ENCODE data around the gene STN1. TPM values are rescaled to one million over a fixed set of nuclear protein-coding genes. Genes with fewer than 3 reads are reported as not detected.

Gene STN1
- total RNA-seq, 1 experiment from 2014 or later, result 28.9 TPM

DNA sequence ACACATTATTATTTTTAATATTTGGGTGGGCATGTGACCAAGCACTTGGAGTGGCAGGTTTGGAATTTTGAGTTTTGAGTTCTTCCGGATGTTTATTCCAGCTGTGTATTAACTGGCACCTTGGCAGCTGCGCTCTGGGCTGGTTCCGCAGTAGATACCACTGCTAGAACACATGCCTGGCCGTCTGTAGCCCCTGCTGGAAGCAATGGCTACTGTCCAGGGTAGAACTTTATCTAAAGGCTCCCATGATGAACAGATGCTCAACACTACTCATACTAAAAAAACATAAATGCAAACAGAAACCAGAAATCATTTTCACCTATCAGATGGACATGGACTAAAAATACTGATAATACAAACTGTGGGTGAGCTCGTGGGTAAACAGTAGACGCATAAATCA lies 43.3 kb downstream of the STN1 start:
- H3K36me3 ChIP-seq (ENCODE audit: control insufficient read depth, insufficient read depth, low read length), result no peaks in the 10 kb centered on the region
- no peak overlapping the region for H3K4me3 ChIP-seq (ENCODE audit: low read depth in 2 of 2, low read length in 2 of 2)
- H3K27me3 ChIP-seq (ENCODE audit: control insufficient read depth, insufficient read depth, low read length), result no peaks in the 10 kb centered on the region
- no peaks in the 10 kb centered on the region for H3K9me3 ChIP-seq (ENCODE audit: control insufficient read depth, insufficient read depth, low read depth, low read length)
- TF ChIP-seq POLR2AphosphoS5 (IDR thresholded peaks at IDR 0.05; ENCODE audit: low read depth, low read length) (no peak), TCF7L2 (IDR thresholded peaks at IDR 0.05; ENCODE audit: low read depth, low read length) (no peak), SIN3A (IDR thresholded peaks at IDR 0.05; ENCODE audit: borderline replicate concordance, insufficient read depth, low read depth, low read length) (no peak), CTCF (IDR thresholded peaks at IDR 0.05) (no peak)
- TF ChIP-seq, protein P1, sequence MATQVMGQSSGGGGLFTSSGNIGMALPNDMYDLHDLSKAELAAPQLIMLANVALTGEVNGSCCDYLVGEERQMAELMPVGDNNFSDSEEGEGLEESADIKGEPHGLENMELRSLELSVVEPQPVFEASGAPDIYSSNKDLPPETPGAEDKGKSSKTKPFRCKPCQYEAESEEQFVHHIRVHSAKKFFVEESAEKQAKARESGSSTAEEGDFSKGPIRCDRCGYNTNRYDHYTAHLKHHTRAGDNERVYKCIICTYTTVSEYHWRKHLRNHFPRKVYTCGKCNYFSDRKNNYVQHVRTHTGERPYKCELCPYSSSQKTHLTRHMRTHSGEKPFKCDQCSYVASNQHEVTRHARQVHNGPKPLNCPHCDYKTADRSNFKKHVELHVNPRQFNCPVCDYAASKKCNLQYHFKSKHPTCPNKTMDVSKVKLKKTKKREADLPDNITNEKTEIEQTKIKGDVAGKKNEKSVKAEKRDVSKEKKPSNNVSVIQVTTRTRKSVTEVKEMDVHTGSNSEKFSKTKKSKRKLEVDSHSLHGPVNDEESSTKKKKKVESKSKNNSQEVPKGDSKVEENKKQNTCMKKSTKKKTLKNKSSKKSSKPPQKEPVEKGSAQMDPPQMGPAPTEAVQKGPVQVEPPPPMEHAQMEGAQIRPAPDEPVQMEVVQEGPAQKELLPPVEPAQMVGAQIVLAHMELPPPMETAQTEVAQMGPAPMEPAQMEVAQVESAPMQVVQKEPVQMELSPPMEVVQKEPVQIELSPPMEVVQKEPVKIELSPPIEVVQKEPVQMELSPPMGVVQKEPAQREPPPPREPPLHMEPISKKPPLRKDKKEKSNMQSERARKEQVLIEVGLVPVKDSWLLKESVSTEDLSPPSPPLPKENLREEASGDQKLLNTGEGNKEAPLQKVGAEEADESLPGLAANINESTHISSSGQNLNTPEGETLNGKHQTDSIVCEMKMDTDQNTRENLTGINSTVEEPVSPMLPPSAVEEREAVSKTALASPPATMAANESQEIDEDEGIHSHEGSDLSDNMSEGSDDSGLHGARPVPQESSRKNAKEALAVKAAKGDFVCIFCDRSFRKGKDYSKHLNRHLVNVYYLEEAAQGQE (IDR thresholded peaks at IDR 0.05; ENCODE audit: insufficient read depth in 1 of 2, low read depth in 2 of 2, low read length in 1 of 2), result no peak
- no peaks in the 10 kb centered on the region for H3K4me1 ChIP-seq (ENCODE audit: control insufficient read depth, insufficient read depth, low read length)
- no peak for ATAC-seq
- DNase-seq (ENCODE audit: low read depth, low spot score), result no peak
- no TSS peak for BruUV-seq (replicated peaks)
- H3K27ac ChIP-seq (ENCODE audit: low read length), result no peak overlapping the region
- in situ Hi-C loops (cut with HindIII; ENCODE audit: low pct_unique_long_range_greater_than_20kb, low sequenced_read_pairs), result no loop called here
- CTCF ChIA-PET, result no interaction called here
- intact Hi-C loops (cut with micrococcal nuclease; ENCODE audit: unreplicated experiment), result no loop called here
- POLR2A ChIA-PET, result no interaction called here

DNA sequence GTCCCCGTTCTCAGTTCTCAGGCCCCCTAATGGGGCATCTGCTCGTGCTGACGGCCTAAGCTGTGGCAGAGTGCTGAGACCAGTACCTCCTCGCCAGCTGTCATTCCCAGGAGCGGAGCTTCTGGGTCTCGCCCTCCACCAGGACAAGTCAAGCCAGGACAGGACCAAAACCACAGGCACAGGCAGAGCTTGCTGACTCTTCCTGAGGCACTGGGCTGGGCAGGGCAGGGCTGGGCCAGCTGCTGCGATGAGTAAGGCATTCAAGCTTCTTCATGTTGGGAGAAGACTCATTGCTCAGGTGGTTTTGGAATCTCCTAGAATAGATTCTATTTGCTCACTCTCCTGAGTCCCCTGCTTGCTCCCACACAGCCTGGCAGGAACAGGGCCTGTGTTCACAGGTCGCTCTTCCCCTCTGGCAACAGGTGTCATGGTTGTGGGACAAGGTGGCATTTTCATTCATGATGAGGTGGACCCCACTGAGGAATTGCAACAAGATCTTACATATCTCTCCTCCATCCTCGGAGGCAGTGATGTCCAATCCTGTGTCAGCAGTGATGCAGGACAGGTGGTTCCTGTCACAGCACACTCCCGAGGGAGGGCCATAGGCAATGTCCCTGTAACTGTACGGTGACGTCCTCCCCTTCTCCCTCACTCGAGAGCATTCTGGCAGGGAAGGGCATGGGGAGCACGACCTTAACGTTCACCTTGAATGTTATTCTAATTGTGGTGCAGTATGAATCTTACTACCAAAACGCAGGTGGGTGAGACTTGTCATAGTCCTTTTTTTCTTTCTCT lies 45.6 kb downstream of the STN1 start:
- DNase-seq (ENCODE audit: low read depth, low spot score), result no peak
- H3K27me3 ChIP-seq (ENCODE audit: control insufficient read depth, insufficient read depth, low read length), result no peaks in the 10 kb centered on the region
- ChIA-PET POLR2A (no interaction called here), CTCF (interaction anchor here (0.6 kb wide), 1 partner anchor 82 kb away, joined by 4 read pairs; no protein-coding TSS in a partner anchor)
- no peak overlapping the region; the same call in 1 of the 2 replicates for H3K27ac ChIP-seq (ENCODE audit: low read length)
- ATAC-seq, result no peak
- no peaks in the 10 kb centered on the region for H3K36me3 ChIP-seq (ENCODE audit: control insufficient read depth, insufficient read depth, low read length)
- no TSS peak for BruUV-seq (replicated peaks)
- no peaks in the 10 kb centered on the region for H3K4me1 ChIP-seq (ENCODE audit: control insufficient read depth, insufficient read depth, low read length)
- TF ChIP-seq, protein P1 (IDR thresholded peaks at IDR 0.05; ENCODE audit: insufficient read depth in 1 of 2, low read depth in 2 of 2, low read length in 1 of 2), result no peak
- TF ChIP-seq CTCF (IDR thresholded peaks at IDR 0.05) (no peak), POLR2AphosphoS5 (IDR thresholded peaks at IDR 0.05; ENCODE audit: low read depth, low read length) (no peak), TCF7L2 (IDR thresholded peaks at IDR 0.05; ENCODE audit: low read depth, low read length) (no peak), SIN3A (IDR thresholded peaks at IDR 0.05; ENCODE audit: borderline replicate concordance, insufficient read depth, low read depth, low read length) (no peak)
- in situ Hi-C loops (cut with HindIII; ENCODE audit: low pct_unique_long_range_greater_than_20kb, low sequenced_read_pairs), result no loop called here
- intact Hi-C loops (cut with micrococcal nuclease; ENCODE audit: unreplicated experiment), result no loop called here
- no peak overlapping the region for H3K4me3 ChIP-seq (ENCODE audit: low read depth in 2 of 2, low read length in 2 of 2)
- no peaks in the 10 kb centered on the region for H3K9me3 ChIP-seq (ENCODE audit: control insufficient read depth, insufficient read depth, low read depth, low read length)
